GM20431 (cell line): ENCODE measurements around the gene ORC1.
"Not testable (repeated sequence)": the region's sequence is repeated elsewhere in the genome, so short reads cannot be mapped to it uniquely, and the experiment has no call there.

Source experiments
- in situ Hi-C: fragments of 300-500 bp; cut with MseI, MboI; formaldehyde crosslinking; loops from one replicate; pipeline ENCODE4 v1.15.0; 2020; ENCODE audit warnings: low sequenced_read_pairs; ENCODE audit not compliant: unreplicated experiment

ORC1 gene

DNA sequence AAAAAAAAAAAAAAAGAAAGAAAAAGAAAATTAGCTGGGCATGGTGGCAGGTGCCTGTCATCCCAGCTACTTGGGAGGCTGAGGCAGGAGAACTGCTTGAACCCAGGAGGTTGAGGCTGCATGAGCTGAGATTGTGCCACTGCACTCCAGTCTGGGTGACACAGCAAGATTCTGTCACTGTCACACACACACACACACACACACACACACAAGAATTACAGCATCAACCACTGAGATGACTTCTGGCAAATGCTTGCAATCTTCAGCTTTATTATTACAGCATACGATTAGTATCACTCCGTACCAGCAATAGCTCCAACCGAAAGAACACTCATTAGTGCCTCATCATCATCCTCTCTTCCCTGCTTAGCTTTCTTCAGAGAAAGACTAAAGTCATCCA is 4.6 kb downstream of the ORC1 start:
- in situ Hi-C loops: no loop called here

DNA sequence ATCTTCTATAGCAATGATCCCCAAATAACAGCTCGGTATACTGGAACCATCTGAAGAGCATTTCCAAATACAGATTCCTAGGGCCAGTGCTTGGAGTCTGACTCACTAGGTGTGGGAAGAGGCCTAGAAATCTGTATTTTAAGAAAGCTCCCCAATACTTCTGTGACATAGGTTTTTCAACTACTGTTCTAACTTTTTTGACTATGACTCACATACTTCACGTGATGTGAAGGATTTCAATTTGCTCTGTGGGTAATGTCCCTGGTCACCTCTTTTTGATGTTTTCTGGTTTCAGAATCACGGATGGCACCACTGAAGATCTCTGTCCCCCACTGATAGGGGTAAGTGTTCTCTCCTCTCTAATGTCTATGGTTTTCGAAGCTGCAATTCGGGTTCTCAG is 11.0 kb downstream of the ORC1 start:
- in situ Hi-C loops: no loop called here

DNA sequence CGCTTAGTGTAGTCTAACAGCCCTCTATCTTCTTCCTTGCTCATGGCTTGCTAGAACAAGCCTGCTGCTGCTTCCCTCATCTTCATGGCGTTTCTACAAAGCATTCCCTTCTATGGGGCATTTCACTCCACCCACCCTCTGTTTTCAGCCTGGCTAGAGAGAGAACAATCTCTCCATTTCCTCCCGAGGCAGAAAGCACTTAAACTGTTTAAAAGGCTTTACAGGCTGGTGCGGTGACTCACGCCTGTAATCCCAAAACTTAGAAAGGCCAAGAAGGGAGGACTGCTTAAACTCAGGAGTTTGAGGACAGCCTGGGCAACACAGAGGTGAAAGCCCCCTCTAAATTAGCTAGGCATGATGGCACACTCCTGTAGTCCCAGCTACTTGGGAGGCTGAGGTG is 17.8 kb downstream of the ORC1 start:
- in situ Hi-C loops: no loop called here

DNA sequence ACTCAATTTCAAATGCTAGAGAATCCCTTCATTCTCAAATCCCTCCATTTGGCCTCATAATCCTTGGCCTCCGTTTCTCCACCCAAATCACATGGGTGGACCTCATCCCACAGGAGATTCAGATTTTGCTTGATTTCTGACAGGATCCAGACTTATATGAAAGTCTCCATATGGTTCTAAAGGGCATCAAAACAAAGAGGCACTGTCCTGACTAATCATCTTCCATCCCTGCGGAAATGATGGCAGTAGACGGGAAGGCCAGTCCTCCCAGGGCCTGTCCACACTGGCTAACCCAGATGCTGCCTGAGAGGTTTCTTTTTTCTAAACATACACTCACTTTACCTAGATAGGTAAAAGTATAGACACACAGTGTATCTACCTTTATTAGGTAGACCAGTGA is 18.8 kb downstream of the ORC1 start:
- in situ Hi-C loops: no loop called here

DNA sequence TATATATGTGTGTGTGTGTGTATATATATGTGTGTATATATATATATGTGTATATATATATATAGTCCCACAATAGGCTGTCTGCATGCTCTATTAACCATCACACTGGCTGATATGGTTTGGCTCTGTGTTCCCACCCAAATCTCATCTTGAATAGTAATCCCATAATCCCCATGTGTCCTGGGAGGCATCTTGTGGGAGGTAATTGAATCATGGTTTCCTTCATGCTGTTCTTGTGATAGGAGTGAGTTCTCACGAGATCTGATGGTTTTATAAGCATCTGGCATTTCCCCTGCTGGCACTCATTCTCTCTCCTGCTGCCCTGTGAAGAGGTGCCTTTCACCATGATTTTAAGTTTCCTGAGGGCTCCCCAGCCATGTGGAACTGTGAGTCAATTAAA is 34.4 kb downstream of the ORC1 start:
- in situ Hi-C loops: not testable (repeated sequence)

DNA sequence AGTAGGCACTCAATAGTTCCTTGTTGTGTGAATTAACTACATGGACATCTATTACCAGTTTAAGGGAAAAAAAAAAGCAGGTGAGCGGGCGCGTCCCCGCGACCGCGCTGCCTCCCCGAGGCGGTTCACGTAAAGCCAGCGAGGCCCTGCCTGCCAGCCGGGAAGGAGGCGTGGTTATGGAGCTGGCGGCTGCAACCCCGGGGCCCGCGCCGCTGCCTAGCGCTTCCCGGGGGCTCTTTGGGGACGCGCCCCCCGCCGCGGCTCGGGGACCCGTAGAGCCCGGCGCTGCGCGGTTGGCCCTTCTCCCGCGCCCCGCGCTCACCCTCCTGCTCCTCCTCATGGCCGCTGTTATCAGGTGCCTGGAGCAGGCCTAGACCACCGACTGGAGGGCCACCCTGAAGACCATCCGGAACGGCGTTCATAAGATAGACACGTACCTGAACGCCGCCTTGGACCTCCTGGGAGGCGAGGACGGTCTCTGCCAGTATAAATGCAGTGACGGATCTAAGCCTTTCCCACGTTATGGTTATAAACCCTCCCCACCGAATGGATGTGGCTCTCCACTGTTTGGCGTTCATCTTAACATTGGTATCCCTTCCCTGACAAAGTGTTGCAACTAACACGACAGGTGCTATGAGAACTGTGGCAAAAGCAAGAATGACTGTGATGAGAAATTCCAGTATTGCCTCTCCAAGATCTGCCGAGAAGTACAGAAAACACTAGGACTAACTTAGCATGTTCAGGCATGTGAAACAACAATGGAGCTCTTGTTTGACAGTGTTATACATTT is 35.6 kb downstream of the ORC1 start:
- in situ Hi-C loops: no loop called here

DNA sequence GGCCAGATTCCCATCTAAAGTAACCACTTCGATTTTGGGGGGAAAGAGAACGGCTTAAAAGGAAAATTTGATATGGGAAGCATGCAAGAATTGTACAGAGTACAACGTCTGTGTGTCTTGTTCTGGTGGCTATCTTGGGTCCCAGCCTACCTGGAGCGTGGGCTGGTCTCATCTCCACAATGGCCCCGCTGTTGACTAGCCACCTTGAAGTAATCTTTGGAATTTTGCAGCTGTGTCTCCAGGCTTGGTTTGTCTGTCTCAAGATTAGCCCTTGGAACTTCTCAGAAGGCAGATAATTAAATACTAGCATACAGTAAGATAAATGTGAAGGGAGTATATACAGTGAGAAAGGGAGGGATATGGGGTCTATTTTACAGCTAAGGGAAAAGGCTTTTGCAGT is 37.0 kb downstream of the ORC1 start:
- in situ Hi-C loops: no loop called here

DNA sequence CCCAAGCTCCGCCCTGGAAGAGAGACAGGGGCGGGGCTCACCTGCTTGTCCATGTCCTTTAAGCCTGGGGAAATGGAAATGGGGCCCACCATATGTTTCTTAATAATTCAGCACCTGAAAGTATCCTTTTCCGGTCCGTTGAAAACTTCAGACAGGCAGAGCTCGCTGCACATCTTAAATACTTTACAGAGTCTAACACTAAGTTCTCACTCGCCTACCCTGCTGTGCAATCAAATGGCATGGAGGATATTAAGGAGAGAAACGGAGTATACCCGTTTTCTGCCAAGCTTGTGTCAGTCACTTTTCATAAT is 37.8 kb downstream of the ORC1 start:
- in situ Hi-C loops: no loop called here

DNA sequence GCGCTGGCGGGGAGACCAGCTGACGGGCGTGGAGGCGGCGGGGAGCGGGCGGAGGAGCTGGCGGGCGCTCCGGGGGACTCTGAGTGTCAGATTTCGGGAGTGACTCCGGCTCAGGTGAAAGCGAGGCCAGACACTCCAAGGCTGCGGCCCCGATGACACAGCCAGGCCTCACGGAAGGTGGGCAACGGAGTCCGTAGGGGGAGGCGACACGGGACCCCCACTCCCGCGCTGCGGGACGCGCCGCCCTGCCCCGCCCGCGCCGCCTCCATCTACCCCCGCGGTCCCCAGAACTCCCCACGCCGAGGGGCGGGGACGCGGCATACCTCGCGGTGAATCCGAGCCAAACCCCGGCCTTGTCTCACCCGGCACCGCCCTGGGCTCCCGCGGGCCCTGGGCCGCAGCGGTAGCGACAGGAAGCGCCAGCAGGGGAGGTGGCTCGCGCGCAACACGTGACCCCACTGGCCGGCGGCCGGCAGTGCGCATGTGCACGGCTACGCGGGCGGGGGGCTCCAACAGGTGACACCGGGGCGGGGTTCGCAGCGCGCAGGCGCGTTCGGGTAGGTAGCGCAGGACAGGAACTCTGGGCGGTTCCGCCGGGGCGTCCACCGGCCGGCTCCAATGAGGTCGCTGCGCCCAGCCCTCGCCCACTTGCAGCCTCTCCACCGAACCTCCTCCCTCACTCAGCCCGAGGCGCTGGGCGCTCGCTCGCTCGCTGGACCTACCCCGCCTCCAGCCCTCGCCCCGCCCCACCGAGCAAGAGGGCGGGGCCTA is 38.3 kb downstream of the ORC1 start, which contains the start of gene CC2D1B:
TSS of gene CC2D1B (minus strand) at position 460 of the 771 bp plus-strand sequence. CDS start 1,585 bp downstream, outside the sequence.
- in situ Hi-C loops: no loop called here

DNA sequence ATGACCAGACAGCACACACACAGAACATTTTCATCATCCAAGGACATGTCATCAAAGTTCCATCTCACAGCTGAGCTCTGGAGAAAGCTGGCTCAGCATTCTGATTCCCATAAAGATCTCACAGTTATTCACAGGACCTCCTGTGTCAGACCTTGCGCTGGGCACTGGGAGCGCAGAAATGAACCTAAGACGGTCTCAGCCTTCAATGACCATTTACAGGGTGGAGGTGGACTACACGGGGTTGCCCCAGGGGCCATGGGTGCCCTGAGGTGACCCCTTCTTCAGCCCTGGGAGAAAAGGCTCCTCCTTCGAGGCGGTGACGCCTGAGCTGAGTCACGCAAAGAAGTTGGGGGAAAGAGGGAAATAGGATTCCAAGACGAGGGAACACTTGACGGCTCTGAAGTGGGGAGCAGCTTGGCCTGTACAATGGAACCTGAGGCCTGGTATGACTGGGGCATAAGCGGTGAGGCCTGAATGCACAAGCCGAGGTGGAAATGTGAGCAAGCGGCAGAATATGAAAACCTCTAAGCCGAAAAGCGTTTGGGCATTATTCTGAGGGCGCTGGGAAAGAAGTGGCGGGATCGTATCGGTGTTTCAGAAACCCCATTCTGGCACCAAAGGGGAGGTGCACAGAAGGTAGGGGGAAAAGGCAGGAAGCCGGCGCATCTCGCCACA is 39.0 kb downstream of the ORC1 start:
- in situ Hi-C loops: no loop called here

DNA sequence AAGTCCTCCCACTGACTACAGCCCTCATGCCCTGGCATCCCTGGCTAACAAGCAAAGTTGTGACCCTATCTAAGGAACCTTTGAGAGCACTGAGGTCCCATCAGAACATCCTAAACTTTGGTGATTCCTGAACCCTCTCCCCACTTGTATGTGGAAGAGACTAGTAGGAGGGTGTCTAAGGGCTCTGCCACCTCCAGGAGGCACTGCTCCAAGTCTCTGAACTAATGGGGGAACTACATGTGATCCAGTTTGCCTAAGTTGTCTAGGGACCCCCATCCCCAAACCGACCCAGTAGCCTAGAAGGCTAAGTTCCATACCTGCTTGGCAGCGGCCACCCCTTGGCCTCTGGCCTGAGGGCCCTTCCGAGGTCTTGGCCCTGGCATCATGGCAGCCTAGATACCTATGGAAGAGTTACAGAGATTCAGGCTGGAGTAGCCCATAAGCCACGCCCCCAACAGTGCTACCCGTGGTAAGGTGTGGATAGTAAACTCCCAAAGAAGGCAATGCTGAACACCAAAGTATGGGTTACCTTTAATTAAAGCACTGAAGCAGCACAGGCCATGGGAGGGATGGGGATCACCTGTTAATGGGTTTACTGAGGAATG is 39.9 kb downstream of the ORC1 start:
- in situ Hi-C loops: no loop called here

DNA sequence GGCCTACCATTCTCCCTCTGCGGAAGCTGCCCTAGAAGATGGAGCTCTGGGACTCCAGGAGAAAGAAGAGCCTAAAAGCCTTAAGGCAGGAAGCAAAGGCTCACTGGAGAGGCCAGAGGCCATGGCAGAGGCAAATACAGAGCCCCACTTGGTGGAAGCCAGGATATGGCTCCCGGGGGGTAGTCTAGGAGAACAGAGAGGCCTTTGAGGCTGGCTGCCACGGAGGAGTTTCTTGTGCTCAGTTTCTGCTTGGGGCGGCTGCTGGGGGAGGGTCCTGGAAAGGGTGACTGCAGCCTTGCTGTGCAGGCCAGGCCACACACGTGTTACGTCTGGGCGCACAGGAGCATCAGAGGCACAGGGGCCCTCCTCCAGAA is 43.6 kb downstream of the ORC1 start:
- in situ Hi-C loops: no loop called here

DNA sequence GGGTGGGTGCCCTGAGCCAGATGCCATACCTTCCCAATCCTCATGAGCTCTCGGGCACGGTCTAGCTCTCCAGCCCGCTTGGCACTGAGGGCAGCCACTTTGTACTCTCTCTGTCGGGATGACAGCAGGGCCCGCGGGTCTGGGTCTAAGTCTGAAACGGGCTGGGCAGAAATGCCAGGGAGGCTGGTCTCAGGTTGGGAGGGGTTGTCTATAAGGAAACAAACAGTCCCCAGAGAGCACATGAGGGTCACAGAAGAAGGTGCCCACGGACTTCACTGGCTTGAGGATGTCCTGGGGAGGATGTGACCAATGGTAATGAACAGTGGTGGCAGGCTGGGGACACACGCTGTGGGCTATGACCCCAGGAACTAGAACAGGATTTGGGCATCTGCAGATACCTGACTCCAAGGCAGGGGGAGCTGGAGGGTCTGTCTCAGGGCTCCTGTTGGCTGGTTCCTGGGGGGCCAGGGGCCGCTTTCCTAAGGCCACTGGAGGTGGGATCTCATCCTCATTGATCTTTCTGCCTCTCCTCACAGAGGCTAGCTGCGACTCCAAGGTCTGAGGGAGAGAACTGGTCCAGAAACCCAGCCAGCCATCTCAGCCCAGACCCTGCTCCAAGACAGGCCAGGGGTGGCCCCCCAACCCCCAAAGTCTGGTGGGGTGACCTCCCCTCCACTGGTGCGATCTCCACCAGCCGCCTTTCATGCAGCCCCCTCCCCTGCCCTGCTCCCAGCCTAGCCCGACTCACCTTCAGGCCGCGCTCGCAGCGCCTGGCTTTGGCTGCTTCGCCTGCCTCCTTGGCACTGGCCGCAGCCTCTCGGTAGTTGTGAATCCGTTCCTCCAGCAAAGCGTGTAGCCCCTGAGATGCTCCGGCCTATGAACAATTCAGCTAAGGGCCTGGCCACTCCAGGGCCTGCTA is 44.3 kb downstream of the ORC1 start:
- in situ Hi-C loops: no loop called here

DNA sequence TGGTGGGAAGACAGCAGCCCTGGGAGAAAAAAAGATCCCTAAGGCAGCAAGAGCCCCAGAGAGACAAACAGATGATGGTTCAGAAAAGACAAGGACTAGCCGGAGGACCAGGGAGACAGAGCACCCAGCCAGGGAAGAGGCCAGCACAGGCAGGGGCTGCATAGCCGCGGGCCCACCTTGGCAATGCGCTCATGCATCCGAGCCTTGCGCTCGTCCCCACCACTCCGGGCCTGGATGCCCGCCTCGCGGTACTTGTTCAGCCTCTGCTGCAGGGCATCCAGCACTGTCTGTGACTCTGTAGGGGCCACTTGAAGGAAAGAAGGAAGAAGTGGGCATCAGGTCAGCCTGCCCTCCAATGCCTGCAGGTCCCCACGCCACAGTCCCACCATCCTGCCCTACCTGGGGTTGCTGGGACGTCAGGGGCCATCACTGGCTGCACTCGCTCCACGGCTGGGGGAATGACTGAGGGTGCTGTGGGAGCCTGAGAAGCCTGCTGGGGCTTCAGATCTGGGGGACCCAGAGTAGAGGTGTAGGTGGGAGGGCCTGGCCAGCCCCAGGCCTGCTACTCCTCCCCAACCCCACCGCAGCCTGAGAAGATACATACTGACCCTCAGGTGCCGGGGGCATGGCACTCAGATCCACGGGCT is 45.2 kb downstream of the ORC1 start:
- in situ Hi-C loops: no loop called here

DNA sequence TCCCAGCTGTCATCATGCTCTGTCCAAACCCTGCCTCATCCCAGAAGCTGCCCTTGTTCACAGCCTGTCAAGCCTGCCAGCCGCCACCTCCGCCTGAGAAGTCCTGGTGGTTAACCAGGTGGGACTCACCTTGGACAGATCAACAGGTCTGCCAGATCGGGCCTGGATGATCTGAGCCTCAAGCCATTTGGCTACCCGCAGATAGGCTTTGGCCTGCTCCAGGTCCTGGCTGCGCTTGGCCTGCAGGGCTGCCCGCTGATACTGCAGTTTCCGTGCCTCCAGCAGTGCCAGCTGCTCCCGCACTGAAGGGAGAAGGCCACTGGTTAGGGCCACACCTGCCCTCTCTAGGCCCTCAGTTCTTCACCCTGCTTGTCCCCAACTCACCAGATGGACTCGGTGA is 46.8 kb downstream of the ORC1 start:
- in situ Hi-C loops: no loop called here

DNA sequence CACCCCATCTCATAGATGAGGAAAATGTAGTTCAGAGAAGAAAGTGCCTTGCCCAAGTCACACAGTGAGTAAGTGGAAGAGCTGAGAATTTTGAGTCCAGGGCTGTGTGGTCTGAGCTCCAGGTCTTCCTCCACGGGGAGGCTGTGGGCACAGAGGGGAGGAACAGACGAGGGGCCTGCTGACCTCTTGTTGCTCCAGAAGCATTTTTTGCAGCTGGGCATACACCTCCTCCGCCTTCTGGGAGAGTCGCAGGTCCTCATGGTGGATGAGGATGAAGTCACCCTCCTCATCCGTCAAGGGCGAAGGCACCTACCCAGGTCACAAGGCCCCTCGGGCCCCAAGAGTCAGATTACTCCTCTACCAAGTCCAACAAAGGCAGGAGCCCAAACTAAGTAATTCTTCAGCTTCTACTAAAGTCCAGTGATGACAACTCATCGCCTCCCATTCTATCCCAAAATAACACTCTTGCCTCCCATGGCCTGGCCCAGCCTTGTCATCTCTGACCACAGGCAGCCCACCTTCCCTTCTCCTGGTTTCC is 47.3 kb downstream of the ORC1 start:
- in situ Hi-C loops: no loop called here

DNA sequence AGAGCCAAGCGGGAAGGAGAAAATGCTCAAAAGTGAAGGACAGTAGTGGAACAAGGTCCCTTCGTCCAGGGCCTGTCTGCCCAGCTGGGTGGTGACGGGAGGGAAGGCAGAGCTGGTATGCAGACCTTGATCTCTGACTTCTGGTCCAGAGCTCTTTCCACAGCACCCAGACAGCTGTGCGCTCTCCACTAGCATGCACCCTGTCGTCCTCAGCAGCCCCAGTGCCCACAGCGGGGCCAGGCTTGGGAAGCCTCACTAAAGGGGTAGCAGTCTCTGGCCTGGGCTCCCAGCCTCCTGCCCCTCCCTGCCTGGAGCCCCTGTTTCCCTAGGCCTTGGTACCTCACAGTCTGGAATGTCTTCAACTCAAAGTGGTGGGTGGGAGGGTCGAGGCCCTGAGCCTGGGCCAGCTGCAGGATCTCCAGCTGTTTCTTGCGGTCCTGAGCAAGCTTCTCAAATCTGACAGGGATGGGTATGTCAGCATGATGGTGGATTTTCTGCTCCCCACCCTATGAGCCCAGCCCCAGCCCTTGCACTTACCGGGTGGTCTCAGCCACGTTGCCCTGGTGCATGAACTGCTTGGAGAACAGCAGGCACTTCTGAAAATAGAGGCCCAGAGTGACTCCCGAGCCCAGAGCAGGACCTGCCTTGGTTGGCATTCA is 48.2 kb downstream of the ORC1 start:
- in situ Hi-C loops: no loop called here

DNA sequence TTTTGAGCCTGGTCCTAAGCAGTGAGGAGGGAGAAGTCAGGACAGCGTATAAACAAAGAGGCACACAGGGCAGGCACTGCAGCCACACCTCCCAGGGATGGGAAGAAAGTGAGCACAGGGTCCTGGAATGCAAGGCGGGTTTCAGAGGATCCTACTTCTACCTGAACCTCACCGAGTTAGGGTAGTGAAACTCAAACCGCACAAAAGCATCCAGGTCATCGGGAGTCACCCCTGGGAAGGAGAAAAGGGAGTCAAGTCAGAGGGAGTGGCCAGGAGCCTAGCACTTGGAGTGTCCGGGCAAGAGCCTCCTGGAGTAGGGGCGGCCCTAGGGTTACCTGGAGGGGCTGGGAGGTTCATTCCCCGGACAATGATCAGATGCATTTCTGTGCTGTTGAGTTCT is 48.8 kb downstream of the ORC1 start:
- in situ Hi-C loops: no loop called here

DNA sequence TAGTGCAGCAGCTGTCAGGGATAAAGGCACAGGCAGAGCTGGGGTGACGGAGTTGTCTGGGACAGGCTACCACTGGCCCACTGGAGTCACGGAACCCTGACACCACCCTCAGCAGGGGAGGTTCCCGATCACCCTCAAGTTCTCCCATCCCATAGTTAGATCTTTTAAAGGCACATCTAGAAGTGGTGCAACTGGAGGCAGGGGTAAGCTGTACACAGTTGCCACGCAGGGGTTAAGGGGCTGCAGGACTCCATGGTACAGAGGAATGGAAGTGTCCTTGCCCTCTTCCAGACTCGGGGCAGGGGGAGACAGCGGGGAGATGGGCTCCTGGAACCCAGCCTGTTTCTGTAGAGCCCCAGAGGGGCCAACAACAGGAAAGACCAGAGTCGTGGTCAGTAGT is 51.5 kb downstream of the ORC1 start:
- in situ Hi-C loops: no loop called here
